ENCODE measurements around the gene HSD11B1L. TPM values are rescaled to one million over a fixed set of nuclear protein-coding genes. Genes with fewer than 3 reads are reported as not detected.

The HSD11B1L gene
- total RNA-seq, 1 experiment from 2014 or later: 6.0 TPM

DNA sequence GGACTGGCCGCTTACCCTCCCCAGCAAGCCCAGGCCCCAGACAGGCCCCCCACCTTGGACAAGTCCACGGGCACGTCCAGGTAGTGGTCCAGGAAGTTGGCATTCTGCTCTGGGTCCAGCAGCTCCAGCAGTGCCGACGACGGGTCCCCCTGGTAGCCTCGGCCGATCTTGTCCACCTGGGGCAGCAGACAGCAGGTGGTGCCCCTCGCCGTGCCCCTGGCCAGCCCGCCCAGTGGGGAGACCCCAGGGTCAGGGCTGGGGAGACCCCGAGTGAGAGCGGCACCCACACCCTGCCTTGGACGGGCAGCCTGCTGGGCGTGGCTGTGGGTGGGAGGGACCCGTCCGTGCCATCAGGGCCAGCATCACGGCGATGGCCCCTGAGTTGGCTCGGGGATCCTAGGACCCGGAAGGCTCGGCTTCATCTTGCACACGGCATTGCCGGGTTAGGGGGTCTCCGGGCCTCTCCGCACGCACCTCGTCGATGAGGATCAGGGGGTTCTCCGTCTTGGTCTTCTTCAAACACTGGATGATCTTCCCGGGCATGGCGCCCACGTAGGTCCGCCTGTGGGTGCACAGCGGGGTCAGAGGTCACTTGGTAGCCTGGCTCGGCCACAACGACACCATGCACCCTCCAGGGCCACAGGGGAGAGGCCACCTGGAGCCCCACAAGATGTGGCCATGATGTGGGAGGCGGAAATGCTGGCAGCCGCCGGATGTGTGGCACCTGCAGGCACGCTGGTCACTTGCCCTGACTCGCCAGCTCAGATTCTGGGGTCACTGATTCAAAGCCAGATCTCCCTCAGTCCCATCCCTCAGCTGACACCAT, 15.6 kb downstream of the HSD11B1L start:
- intact Hi-C loops (cut with micrococcal nuclease; ENCODE audit: unreplicated experiment) (loop anchor here (10.0 kb wide), 1 partner anchor 98 kb away; the partner anchor contains the start of gene DUS3L), in situ Hi-C loops (cut with HindIII; ENCODE audit: low pct_unique_long_range_greater_than_20kb, low sequenced_read_pairs) (no loop called here)
- Histone ChIP-seq H3K36me3 (ENCODE audit: control insufficient read depth, insufficient read depth, low read length) (no peaks in the 10 kb centered on the region; the same call in 1 of the 2 replicates), H3K27ac (ENCODE audit: low read length) (peak overlapping the region; percentile 31; the same call in 1 of the 2 replicates), H3K4me1 (ENCODE audit: control insufficient read depth, insufficient read depth, low read length) (peaks cover 12% of the 10 kb centered on the region), H3K9me3 (ENCODE audit: control insufficient read depth, insufficient read depth, low read depth, low read length) (no peaks in the 10 kb centered on the region), H3K4me3 (ENCODE audit: low read depth in 2 of 2, low read length in 2 of 2) (no peak overlapping the region), H3K27me3 (ENCODE audit: control insufficient read depth, insufficient read depth, low read length) (no peaks in the 10 kb centered on the region)
- POLR2A ChIA-PET: no interaction called here
- no TSS peak for BruUV-seq (replicated peaks)
- DNase-seq (ENCODE audit: low read depth, low spot score) (no peak), ATAC-seq (no peak)
- TF ChIP-seq CTCF (IDR thresholded peaks at IDR 0.05) (no peak), SIN3A (IDR thresholded peaks at IDR 0.05; ENCODE audit: borderline replicate concordance, insufficient read depth, low read depth, low read length) (no peak), REST (IDR thresholded peaks at IDR 0.05; ENCODE audit: insufficient read depth in 1 of 2, low read depth in 2 of 2, low read length in 1 of 2) (no peak), POLR2AphosphoS5 (IDR thresholded peaks at IDR 0.05; ENCODE audit: low read depth, low read length) (no peak), TCF7L2 (IDR thresholded peaks at IDR 0.05; ENCODE audit: low read depth, low read length) (no peak)
- CTCF ChIA-PET: no interaction called here

- DNase-seq (ENCODE audit: low read depth, low spot score): no peak
- Histone ChIP-seq H3K27ac (ENCODE audit: low read length) (peak overlapping the region; percentile 31), H3K4me3 (ENCODE audit: low read depth in 2 of 2, low read length in 2 of 2) (no peak overlapping the region), H3K27me3 (ENCODE audit: control insufficient read depth, insufficient read depth, low read length) (no peaks in the 10 kb centered on the region), H3K4me1 (ENCODE audit: control insufficient read depth, insufficient read depth, low read length) (peaks cover 12% of the 10 kb centered on the region), H3K9me3 (ENCODE audit: control insufficient read depth, insufficient read depth, low read depth, low read length) (no peaks in the 10 kb centered on the region), H3K36me3 (ENCODE audit: control insufficient read depth, insufficient read depth, low read length) (no peaks in the 10 kb centered on the region; the same call in 1 of the 2 replicates)
- intact Hi-C loops (cut with micrococcal nuclease; ENCODE audit: unreplicated experiment): loop anchor here (10.0 kb wide), 1 partner anchor 98 kb away; the partner anchor contains the start of gene DUS3L
- no TSS peak for BruUV-seq (replicated peaks)
- ChIA-PET POLR2A (interaction anchor here (0.6 kb wide), 1 partner anchor 23 kb away, joined by 12 read pairs; the partner anchor contains the start of gene LONP1), CTCF (no interaction called here)
- peak; percentile 17 for ATAC-seq
- TF ChIP-seq REST (IDR thresholded peaks at IDR 0.05; ENCODE audit: insufficient read depth in 1 of 2, low read depth in 2 of 2, low read length in 1 of 2) (no peak), CTCF (IDR thresholded peaks at IDR 0.05) (no peak), SIN3A (IDR thresholded peaks at IDR 0.05; ENCODE audit: borderline replicate concordance, insufficient read depth, low read depth, low read length) (no peak; the same call in 1 of the 2 replicates), TCF7L2 (IDR thresholded peaks at IDR 0.05; ENCODE audit: low read depth, low read length) (no peak), POLR2AphosphoS5 (IDR thresholded peaks at IDR 0.05; ENCODE audit: low read depth, low read length) (no peak)
- in situ Hi-C loops (cut with HindIII; ENCODE audit: low pct_unique_long_range_greater_than_20kb, low sequenced_read_pairs): no loop called here
Observed at GRCh38 chr19:5697022-5697889, 16.4 kb downstream of the HSD11B1L start.
